DND-41 (cell line): ENCODE measurements around the gene GPHN.

Experiments used
- ATAC-seq: fragments of 200-7000 bp; cut with Tn5 transposase; 3 replicates; pipeline ENCODE4 v1.9.1; 2021; ENCODE audit warnings: low read depth; ENCODE audit not compliant: insufficient read depth
- DNase-seq: peaks from one replicate; pipeline ENCODE4 v3.0.0-alpha.2; 2020
- H2AFZ ChIP-seq: 2 replicates; pipeline ENCODE4 v1.6.0; 2012; ENCODE audit warnings: low read depth, low read length
- H3K27ac ChIP-seq: 2 replicates; pipeline ENCODE4 v1.5.1; 2012; ENCODE audit warnings: low read length, inconsistent platforms
- H3K27me3 ChIP-seq: fragments of 200-600 bp; sonication (generic); 2 replicates; pipeline ENCODE4 v1.6.0; 2012; ENCODE audit warnings: low read length, mild to moderate bottlenecking, inconsistent platforms; ENCODE audit not compliant: insufficient read depth, poor library complexity
- H3K36me3 ChIP-seq: 2 replicates; pipeline ENCODE4 v1.5.1; 2012; ENCODE audit warnings: low read length, inconsistent platforms; ENCODE audit not compliant: insufficient read depth
- H3K4me1 ChIP-seq: 2 replicates; pipeline ENCODE4 v1.5.1; 2012; ENCODE audit warnings: mild to moderate bottlenecking, low read length; ENCODE audit not compliant: insufficient read depth
- H3K4me2 ChIP-seq: 2 replicates; pipeline ENCODE4 v1.6.0; 2012; ENCODE audit warnings: mild to moderate bottlenecking, moderate library complexity, low read length, inconsistent platforms; ENCODE audit not compliant: insufficient read depth
- H3K4me3 ChIP-seq, 2 experiments: fragments of 200-600 bp in 1 of 2; shearing (Covaris generic) in 1 of 2; 2 replicates each; pipeline ENCODE4 v1.5.1; 2012 to 2016; ENCODE audit warnings: inconsistent platforms in 2 of 2, low read length in 2 of 2, mild to moderate bottlenecking in 2 of 2, low read depth in 1 of 2, moderate library complexity in 1 of 2
- H3K79me2 ChIP-seq: 2 replicates; pipeline ENCODE4 v1.6.0; 2012; ENCODE audit warnings: low read length, inconsistent platforms; ENCODE audit not compliant: insufficient read depth
- H3K9ac ChIP-seq: 2 replicates; pipeline ENCODE4 v1.6.0; 2012; ENCODE audit warnings: low read depth, mild to moderate bottlenecking, inconsistent platforms, low read length, moderate library complexity
- H3K9me3 ChIP-seq: 2 replicates; pipeline ENCODE4 v1.5.1; 2012; ENCODE audit warnings: low read length, moderate library complexity, mild to moderate bottlenecking, inconsistent platforms; ENCODE audit not compliant: insufficient read depth, severe bottlenecking
- H4K20me1 ChIP-seq: 2 replicates; pipeline ENCODE4 v1.6.0; 2012; ENCODE audit warnings: low read length; ENCODE audit not compliant: insufficient read depth
- CTCF ChIP-seq: IDR thresholded peaks from 2 replicates; pipeline ENCODE4 v1.5.1; 2012; ENCODE audit warnings: borderline replicate concordance, low read length, moderate library complexity, mild to moderate bottlenecking; ENCODE audit not compliant: poor library complexity, severe bottlenecking; ENCODE audit errors: extremely low read depth
- EZH2 ChIP-seq: IDR thresholded peaks from 3 replicates; pipeline ENCODE4 v1.6.1; 2012; ENCODE audit warnings: borderline replicate concordance, low read depth, mild to moderate bottlenecking, moderate library complexity, low read length, inconsistent platforms; ENCODE audit not compliant: severe bottlenecking

Gene GPHN

GRCh38 chr14:67111022-67111421 lies 603.1 kb downstream of the GPHN start:
- no peaks in the 10 kb centered on the region for H3K79me2 ChIP-seq
- no peak for TF ChIP-seq CTCF
- no peak for TF ChIP-seq EZH2
- H3K4me2 ChIP-seq, result no peak overlapping the region
- no peak overlapping the region for H3K4me3 ChIP-seq
- H3K4me1 ChIP-seq, result no peaks in the 10 kb centered on the region
- no peaks in the 10 kb centered on the region for H4K20me1 ChIP-seq
- no peak overlapping the region for H3K27ac ChIP-seq
- ATAC-seq (no peak), DNase-seq (no peak)
- H2AFZ ChIP-seq, result no peak overlapping the region
- H3K9me3 ChIP-seq, result peaks cover 3% of the 10 kb centered on the region
- H3K36me3 ChIP-seq, result peaks cover 5% of the 10 kb centered on the region; the same call in 1 of the 2 replicates
- H3K9ac ChIP-seq, result no peak overlapping the region
- no peaks in the 10 kb centered on the region for H3K27me3 ChIP-seq

GRCh38 chr14:67112344-67112743 lies 604.4 kb downstream of the GPHN start:
- H3K4me3 ChIP-seq, result no peak overlapping the region
- H3K9me3 ChIP-seq, result no peaks in the 10 kb centered on the region
- H3K27ac ChIP-seq, result no peak overlapping the region
- no peak for ATAC-seq
- no peak for TF ChIP-seq EZH2
- no peak for TF ChIP-seq CTCF
- H3K27me3 ChIP-seq, result no peaks in the 10 kb centered on the region
- H3K4me1 ChIP-seq, result no peaks in the 10 kb centered on the region
- H3K79me2 ChIP-seq, result no peaks in the 10 kb centered on the region
- no peak overlapping the region for H3K4me2 ChIP-seq
- H3K9ac ChIP-seq, result no peak overlapping the region
- no peak for DNase-seq
- no peak overlapping the region for H2AFZ ChIP-seq
- no peaks in the 10 kb centered on the region for H4K20me1 ChIP-seq
- H3K36me3 ChIP-seq, result no peaks in the 10 kb centered on the region; the same call in 1 of the 2 replicates

- no peaks in the 10 kb centered on the region for H3K27me3 ChIP-seq
- no peak overlapping the region for H2AFZ ChIP-seq
- DNase-seq (no peak), ATAC-seq (no peak)
- TF ChIP-seq EZH2, result no peak
- no peak for TF ChIP-seq CTCF
- H3K4me3 ChIP-seq, result no peak overlapping the region
- no peaks in the 10 kb centered on the region for H3K79me2 ChIP-seq
- peaks cover 15% of the 10 kb centered on the region for H3K36me3 ChIP-seq
- H3K9ac ChIP-seq, result no peak overlapping the region
- H3K27ac ChIP-seq, result no peak overlapping the region
- no peaks in the 10 kb centered on the region for H3K9me3 ChIP-seq
- no peak overlapping the region for H3K4me2 ChIP-seq
- no peaks in the 10 kb centered on the region for H4K20me1 ChIP-seq
- no peaks in the 10 kb centered on the region for H3K4me1 ChIP-seq
These were observed 619.2 kb downstream of the GPHN start for GRCh38 chr14:67127174-67127573.

GRCh38 chr14:67129768-67130167 lies 621.8 kb downstream of the GPHN start:
- ATAC-seq (no peak), DNase-seq (no peak)
- no peaks in the 10 kb centered on the region for H3K9me3 ChIP-seq
- H3K4me2 ChIP-seq, result no peak overlapping the region
- H2AFZ ChIP-seq, result no peak overlapping the region
- no peaks in the 10 kb centered on the region for H3K27me3 ChIP-seq
- H3K27ac ChIP-seq, result no peak overlapping the region
- H3K4me3 ChIP-seq, result no peak overlapping the region
- no peaks in the 10 kb centered on the region for H4K20me1 ChIP-seq
- H3K79me2 ChIP-seq, result no peaks in the 10 kb centered on the region
- no peaks in the 10 kb centered on the region for H3K4me1 ChIP-seq
- TF ChIP-seq EZH2, result no peak
- TF ChIP-seq CTCF, result no peak
- no peak overlapping the region for H3K9ac ChIP-seq
- H3K36me3 ChIP-seq, result peaks cover 10% of the 10 kb centered on the region; the same call in 1 of the 2 replicates
